HG02610 (cell line): ENCODE results near the gene POU5F1.

Source experiments
- ATAC-seq: cut with Tn5 transposase; IDR thresholded peaks from one replicate; pipeline ENCODE4 v1.9.1; 2021; ENCODE audit warnings: mild to moderate bottlenecking, moderate library complexity; ENCODE audit not compliant: unreplicated experiment

The POU5F1 gene

GRCh38 chr6:31116661-31117385 lies 53.7 kb downstream of the POU5F1 start:
- ATAC-seq = no peak

- no peak for ATAC-seq
Measured at GRCh38 chr6:31115941-31116560, 54.4 kb downstream of the POU5F1 start.

- no peak for ATAC-seq
Measured at GRCh38 chr6:31114970-31115849, 55.3 kb downstream of the POU5F1 start.

- no peak for ATAC-seq
Measured at GRCh38 chr6:31114541-31114878, 56.0 kb downstream of the POU5F1 start, which contains the start of gene PSORS1C1. Gene PSORS1C1, plus strand, starts transcription at chr6:31114800. Its CDS starts 14,833 bp downstream, at chr6:31129633.
